Measurements from ENCODE around the gene ANGEL2. TPM values are rescaled to one million over a fixed set of nuclear protein-coding genes. Genes with fewer than 3 reads are reported as not detected.

The ANGEL2 gene
- 28.7 and 32.2 TPM in 2 replicates for total RNA-seq (ENCODE audit: low replicate concordance)

GRCh38 chr1:213015099-213016050 is at the start of gene ANGEL2:
Gene ANGEL2, minus strand, starts transcription at chr1:213015867. Its CDS starts 196 bp downstream, at chr1:213015671.

GRCh38 chr1:213051127-213051880 is 35.6 kb upstream of the ANGEL2 start, which contains the start of gene RPS6KC1:
Gene RPS6KC1, plus strand, starts transcription at chr1:213051241. Its CDS starts 164 bp downstream, at chr1:213051405.

GRCh38 chr1:212950243-212951125 is 65.2 kb downstream of the ANGEL2 start, which contains the start of gene VASH2:
Gene VASH2, plus strand, starts transcription at chr1:212950541. Its CDS starts 1,002 bp downstream, at chr1:212951543.

Other genes starting within 250 kb of the ANGEL2 start
- gene NSL1, start 224.1 kb downstream of the ANGEL2 start, total RNA-seq (ENCODE audit: low replicate concordance): 10.5 and 19.5 TPM in 2 replicates
- gene TATDN3, start 224.0 kb downstream of the ANGEL2 start, total RNA-seq (ENCODE audit: low replicate concordance): 10.7 and 11.8 TPM in 2 replicates
- gene SPATA45, start 168.2 kb downstream of the ANGEL2 start, total RNA-seq (ENCODE audit: low replicate concordance): not detected in 2 replicates
- 5.6 TPM in 2 replicates for gene FLVCR1, start 157.6 kb downstream of the ANGEL2 start, total RNA-seq (ENCODE audit: low replicate concordance)
- 0.30 and 0.94 TPM in 2 replicates for gene VASH2, start 65.3 kb downstream of the ANGEL2 start, total RNA-seq (ENCODE audit: low replicate concordance)
- 17.0 and 29.7 TPM in 2 replicates for gene RPS6KC1, start 35.4 kb upstream of the ANGEL2 start, total RNA-seq (ENCODE audit: low replicate concordance)

Measured in smooth muscle cell of the coronary artery (primary cell).